Measurements from ENCODE around the gene PODXL. TPM values are rescaled to one million over a fixed set of nuclear protein-coding genes. Genes with fewer than 3 reads are reported as not detected.

PODXL gene
- total RNA-seq, 1 donor from 2014 or later, result 141 TPM

DNA sequence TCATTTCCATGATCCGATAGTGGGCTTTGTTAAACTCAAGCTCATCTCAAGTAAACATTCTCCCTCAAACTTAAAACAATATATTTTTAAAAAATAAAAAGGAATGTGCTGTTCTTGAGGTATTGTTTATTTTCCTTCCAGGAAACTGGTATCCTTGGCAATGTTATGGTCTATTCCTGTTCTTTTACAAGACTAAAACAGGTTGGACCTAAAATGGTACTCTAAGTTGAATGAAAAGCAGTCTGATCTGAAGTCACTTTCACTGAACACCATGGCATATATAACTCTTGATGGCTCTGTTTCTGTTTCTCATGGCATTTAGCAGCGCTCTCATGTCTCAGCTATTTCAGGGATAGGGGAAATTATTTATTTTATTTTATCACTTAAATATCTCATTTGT lies 70.1 kb downstream of the PODXL start:
- TF ChIP-seq, protein P1, sequence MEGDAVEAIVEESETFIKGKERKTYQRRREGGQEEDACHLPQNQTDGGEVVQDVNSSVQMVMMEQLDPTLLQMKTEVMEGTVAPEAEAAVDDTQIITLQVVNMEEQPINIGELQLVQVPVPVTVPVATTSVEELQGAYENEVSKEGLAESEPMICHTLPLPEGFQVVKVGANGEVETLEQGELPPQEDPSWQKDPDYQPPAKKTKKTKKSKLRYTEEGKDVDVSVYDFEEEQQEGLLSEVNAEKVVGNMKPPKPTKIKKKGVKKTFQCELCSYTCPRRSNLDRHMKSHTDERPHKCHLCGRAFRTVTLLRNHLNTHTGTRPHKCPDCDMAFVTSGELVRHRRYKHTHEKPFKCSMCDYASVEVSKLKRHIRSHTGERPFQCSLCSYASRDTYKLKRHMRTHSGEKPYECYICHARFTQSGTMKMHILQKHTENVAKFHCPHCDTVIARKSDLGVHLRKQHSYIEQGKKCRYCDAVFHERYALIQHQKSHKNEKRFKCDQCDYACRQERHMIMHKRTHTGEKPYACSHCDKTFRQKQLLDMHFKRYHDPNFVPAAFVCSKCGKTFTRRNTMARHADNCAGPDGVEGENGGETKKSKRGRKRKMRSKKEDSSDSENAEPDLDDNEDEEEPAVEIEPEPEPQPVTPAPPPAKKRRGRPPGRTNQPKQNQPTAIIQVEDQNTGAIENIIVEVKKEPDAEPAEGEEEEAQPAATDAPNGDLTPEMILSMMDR (IDR thresholded peaks at IDR 0.05), result no peak
- intact Hi-C loops (cut with DNase I), result no loop called here

DNA sequence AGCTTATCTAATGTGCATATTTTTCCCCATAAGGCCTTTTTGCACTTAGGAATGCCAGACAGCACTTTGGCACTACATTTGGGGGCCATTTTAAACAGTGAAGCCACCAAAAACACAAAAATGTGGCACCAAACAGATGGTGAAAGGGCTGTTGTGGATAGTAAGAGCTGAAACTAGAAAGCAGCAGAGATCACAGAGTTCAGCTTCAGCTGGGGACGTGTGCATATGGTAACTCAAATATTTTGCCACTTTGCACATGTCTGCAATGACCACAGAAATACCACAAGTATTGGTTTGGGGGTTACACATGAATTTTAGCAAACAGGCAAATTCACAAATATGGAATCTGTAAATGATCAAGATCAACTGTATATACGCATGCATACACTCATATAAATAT lies 72.8 kb downstream of the PODXL start:
- DNase-seq (ENCODE audit: low spot score in 2 of 2), result no peak
- H3K4me1 ChIP-seq, result peaks cover 3 to 8% of the 10 kb centered on the region in 2 donors
- intact Hi-C loops (cut with DNase I), result no loop called here
- H3K9me3 ChIP-seq, result no peaks in the 10 kb centered on the region
- no peaks in the 10 kb centered on the region for H3K27me3 ChIP-seq
- peaks cover under 1 to 6% of the 10 kb centered on the region in 2 donors for H3K36me3 ChIP-seq
- no peak overlapping the region for H3K4me3 ChIP-seq
- H3K27ac ChIP-seq, result no peak overlapping the region
- TF ChIP-seq, protein P1 (IDR thresholded peaks at IDR 0.05), result no peak

More for the DNA sequence above, 70.1 kb downstream of the PODXL start:
- Histone ChIP-seq H3K9me3 (no peaks in the 10 kb centered on the region), H3K4me3 (no peak overlapping the region), H3K36me3 (peaks cover 0 to 3% of the 10 kb centered on the region in 2 donors), H3K27ac (no peak overlapping the region), H3K27me3 (no peaks in the 10 kb centered on the region), H3K4me1 (peaks cover 2 to 3% of the 10 kb centered on the region in 2 donors)
- DNase-seq (ENCODE audit: low spot score in 2 of 2), result no peak

DNA sequence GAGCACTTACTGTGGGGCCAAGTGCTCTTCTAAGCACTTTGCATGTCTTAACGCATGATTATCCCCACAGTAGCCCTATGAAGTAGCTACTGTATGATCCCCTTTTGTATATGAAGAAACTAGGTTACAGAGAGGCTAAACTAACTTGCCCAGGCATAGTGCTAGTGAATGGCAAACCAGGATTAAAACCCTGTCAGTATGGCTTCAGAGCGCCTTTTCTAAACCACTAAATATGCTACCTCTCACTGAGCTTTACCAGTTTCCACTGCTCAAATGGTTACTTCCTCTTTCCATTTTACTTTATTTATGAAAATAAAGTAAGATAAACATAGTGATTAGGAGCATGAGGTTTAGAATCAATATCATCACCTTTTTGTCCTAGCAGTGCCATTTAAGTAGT lies 73.6 kb downstream of the PODXL start:
- no peaks in the 10 kb centered on the region for H3K9me3 ChIP-seq
- TF ChIP-seq, protein P1 (IDR thresholded peaks at IDR 0.05), result no peak
- no peak overlapping the region for H3K27ac ChIP-seq
- no peaks in the 10 kb centered on the region for H3K27me3 ChIP-seq
- H3K36me3 ChIP-seq, result peaks cover 0 to 7% of the 10 kb centered on the region in 2 donors
- no peak for DNase-seq (ENCODE audit: low spot score in 2 of 2)
- H3K4me1 ChIP-seq, result peaks cover 3 to 8% of the 10 kb centered on the region in 2 donors
- intact Hi-C loops (cut with DNase I), result no loop called here
- no peak overlapping the region for H3K4me3 ChIP-seq

DNA sequence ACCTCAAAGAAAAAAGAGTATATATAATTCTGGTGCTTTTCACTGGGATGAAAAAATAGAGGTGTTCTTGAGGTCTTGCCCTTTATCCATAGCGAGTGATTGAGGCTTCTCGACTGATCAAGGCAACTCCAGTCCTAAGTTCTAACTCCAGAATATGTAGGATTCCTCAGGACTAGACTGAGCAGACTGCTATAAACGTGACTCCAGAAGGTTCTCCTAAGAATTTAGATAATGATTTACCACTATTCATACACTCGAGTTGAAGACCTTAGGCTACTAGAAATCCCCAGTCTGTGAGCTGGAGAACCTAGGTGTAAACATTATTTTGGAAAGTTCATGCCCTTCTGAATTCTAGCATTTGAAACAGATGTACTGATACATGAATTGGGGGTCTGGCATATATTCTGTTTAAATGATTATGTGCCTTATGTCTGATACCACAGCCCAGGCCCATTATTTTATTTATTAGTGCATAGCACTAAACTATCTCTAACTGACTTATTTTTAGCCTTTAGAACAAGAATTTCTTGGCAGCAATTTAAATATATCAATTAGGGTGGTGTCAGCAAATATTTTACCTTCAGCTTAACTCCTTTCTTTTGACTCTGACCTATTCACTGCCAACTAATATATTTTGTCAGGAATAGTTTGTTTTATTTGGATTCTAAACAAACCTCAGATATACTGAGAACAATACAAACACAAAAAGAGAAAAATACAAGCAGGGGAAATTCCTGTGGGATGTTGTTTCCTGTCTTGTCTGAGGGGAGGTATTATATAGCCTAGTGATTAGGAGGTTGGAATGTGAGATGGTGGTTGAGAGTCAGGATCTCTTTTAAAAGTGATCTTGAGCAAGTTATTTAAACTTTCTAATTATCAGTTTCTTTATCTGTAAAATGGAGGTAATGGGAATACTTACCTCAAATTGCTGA lies 75.8 kb downstream of the PODXL start:
- Histone ChIP-seq H3K9me3 (no peaks in the 10 kb centered on the region), H3K36me3 (peaks cover 0 to 8% of the 10 kb centered on the region in 2 donors), H3K4me3 (no peak overlapping the region), H3K4me1 (peaks cover 3 to 6% of the 10 kb centered on the region in 2 donors), H3K27ac (no peak overlapping the region), H3K27me3 (no peaks in the 10 kb centered on the region)
- TF ChIP-seq, protein P1 (IDR thresholded peaks at IDR 0.05), result no peak
- intact Hi-C loops (cut with DNase I), result no loop called here
- no peak for DNase-seq (ENCODE audit: low spot score in 2 of 2)

DNA sequence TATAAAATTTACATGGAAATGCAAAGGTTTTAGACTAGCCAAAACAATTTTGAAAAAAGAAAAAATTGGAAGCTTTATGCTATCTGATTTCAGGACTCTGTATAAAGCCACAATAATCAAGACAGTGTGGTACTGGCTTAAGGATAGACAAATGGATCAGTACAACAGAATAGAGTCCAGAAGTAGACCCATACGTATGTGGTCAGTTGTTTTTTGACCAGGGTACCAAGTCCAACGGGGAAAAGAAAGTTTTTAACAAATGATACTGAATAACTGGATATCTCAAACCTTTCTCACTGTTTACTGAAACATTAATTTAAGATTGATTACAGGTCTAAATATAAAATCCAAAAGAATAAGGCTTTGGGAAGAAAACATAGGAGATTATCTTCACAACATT lies 79.7 kb downstream of the PODXL start:
- Histone ChIP-seq H3K4me3 (no peak overlapping the region), H3K27ac (no peak overlapping the region), H3K36me3 (peaks cover 0 to 17% of the 10 kb centered on the region in 2 donors), H3K4me1 (peaks cover 0 to 12% of the 10 kb centered on the region in 2 donors), H3K9me3 (no peaks in the 10 kb centered on the region), H3K27me3 (no peaks in the 10 kb centered on the region)
- TF ChIP-seq, protein P1 (IDR thresholded peaks at IDR 0.05), result no peak
- intact Hi-C loops (cut with DNase I), result no loop called here
- no peak for DNase-seq (ENCODE audit: low spot score in 2 of 2)
